Measurements from ENCODE around the gene CLDN12. TPM values are rescaled to one million over a fixed set of nuclear protein-coding genes. Genes with fewer than 3 reads are reported as not detected.

The CLDN12 gene
- 1.4 TPM for total RNA-seq (2013)
- polyA plus RNA-seq (under 1 TPM; 0.32 to 0.99 (median 0.60) TPM), polyA minus RNA-seq (0.40 and 0.69 TPM in 2 replicates), total RNA-seq (0.55 to 8.3 (median 1.1) reads per million in 11 experiments)

GRCh38 chr7:90403174-90404113 lies at the start of gene CLDN12:
TSS of gene CLDN12 (plus strand) at chr7:90403461. CDS start at chr7:90412677, 9,216 bp downstream.
- no peak for TF ChIP-seq CTCF (IDR thresholded peaks at IDR 0.05)
- peak; percentile 51 to 73 (median 64) for DNase-seq
- Mint-ChIP-seq H3K4me3 (peak within 1 kb of the TSS; percentile 91 to 98), H3K9me3 (peaks cover 3 to 13% (median 8%) of the 10 kb centered on the region in 7 donors), H3K27ac (peak within 1 kb of the TSS; percentile 67 to 90 (median 75)), H3K4me1 (peaks cover 16% of the 10 kb centered on the region), H3K27me3 (ENCODE audit: low read depth in 3 of 3) (peaks cover 0 to 5% (median 3%) of the 10 kb centered on the region in 3 donors), H3K36me3 (peaks cover 1 to 4% of the 10 kb centered on the region in 2 donors)
- peak within 1 kb of the TSS; percentile 77 for H2AFZ ChIP-seq (ENCODE audit: insufficient read depth, low read depth, low read length, poor library complexity, severe bottlenecking)
- H3K9me3 ChIP-seq (replicated peaks in 1 of 2; ENCODE audit: control insufficient read depth in 1 of 2, insufficient read depth in 1 of 2, low read length in 2 of 2) = peaks cover 3 to 7% of the 10 kb centered on the region in 2 donors
- H3K4me3 ChIP-seq (replicated peaks in 1 of 3; ENCODE audit: low read depth in 2 of 3, low read length in 3 of 3) = peak within 1 kb of the TSS; percentile 66 to 78 (median 66)
- H3K4me2 ChIP-seq (replicated peaks; ENCODE audit: extremely low read depth, low read length, poor library complexity, severe bottlenecking) = peak within 1 kb of the TSS; percentile 84
- no peaks in the 10 kb centered on the region for H3K79me2 ChIP-seq (ENCODE audit: insufficient read depth, low read length)
- H3K36me3 ChIP-seq (replicated peaks in 1 of 2; ENCODE audit: control insufficient read depth in 1 of 2, insufficient read depth in 2 of 2, low read length in 2 of 2) = no peaks in the 10 kb centered on the region
- peaks cover 0 to 2% of the 10 kb centered on the region in 2 donors for H3K27me3 ChIP-seq (ENCODE audit: control insufficient read depth in 2 of 2, insufficient read depth in 2 of 2, low read length in 2 of 2)
- WGBS (ENCODE audit: insufficient coverage) = under 1% methylated on average over 27 of the region's 35 CpGs
- intact Hi-C loops (cut with micrococcal nuclease) = no loop called here
- peak within 1 kb of the TSS; percentile 55 for H3K9ac ChIP-seq (ENCODE audit: insufficient read depth, low read length, poor library complexity, severe bottlenecking)
- H4K20me1 ChIP-seq (ENCODE audit: insufficient read depth, low read length) = no peaks in the 10 kb centered on the region
- peaks cover 5 to 10% of the 10 kb centered on the region in 2 donors for H3K4me1 ChIP-seq (ENCODE audit: control insufficient read depth in 1 of 2, insufficient read depth in 2 of 2, low read length in 2 of 2)
- H3K27ac ChIP-seq (ENCODE audit: low read depth in 1 of 2, low read length in 2 of 2) = peak within 1 kb of the TSS in 1 of 2 donors; percentile 47

GRCh38 chr7:90383422-90383821 lies 19.8 kb upstream of the CLDN12 start:
- Histone ChIP-seq H3K27me3 (ENCODE audit: control insufficient read depth in 2 of 2, insufficient read depth in 2 of 2, low read length in 2 of 2) (no peaks in the 10 kb centered on the region), H3K79me2 (ENCODE audit: insufficient read depth, low read length) (no peaks in the 10 kb centered on the region), H3K9me3 (replicated peaks in 1 of 2; ENCODE audit: control insufficient read depth in 1 of 2, insufficient read depth in 1 of 2, low read length in 2 of 2) (peaks cover 0 to 6% of the 10 kb centered on the region in 2 donors), H3K4me2 (replicated peaks; ENCODE audit: extremely low read depth, low read length, poor library complexity, severe bottlenecking) (no peak overlapping the region), H3K36me3 (replicated peaks in 1 of 2; ENCODE audit: control insufficient read depth in 1 of 2, insufficient read depth in 2 of 2, low read length in 2 of 2) (peaks cover 82 to 85% of the 10 kb centered on the region in 2 donors), H2AFZ (ENCODE audit: insufficient read depth, low read depth, low read length, poor library complexity, severe bottlenecking) (no peak overlapping the region), H3K4me1 (ENCODE audit: control insufficient read depth in 1 of 2, insufficient read depth in 2 of 2, low read length in 2 of 2) (no peaks in the 10 kb centered on the region), H3K9ac (ENCODE audit: insufficient read depth, low read length, poor library complexity, severe bottlenecking) (no peak overlapping the region), H3K4me3 (replicated peaks in 1 of 3; ENCODE audit: low read depth in 2 of 3, low read length in 3 of 3) (no peak overlapping the region), H4K20me1 (ENCODE audit: insufficient read depth, low read length) (no peaks in the 10 kb centered on the region), H3K27ac (ENCODE audit: low read depth in 1 of 2, low read length in 2 of 2) (no peak overlapping the region)
- H3K27ac Mint-ChIP-seq = no peak overlapping the region
- H3K4me1 Mint-ChIP-seq = no peaks in the 10 kb centered on the region
- no peak for TF ChIP-seq CTCF (IDR thresholded peaks at IDR 0.05)
- H3K4me3 Mint-ChIP-seq = no peak overlapping the region
- intact Hi-C loops (cut with micrococcal nuclease) = no loop called here
- no CpG with 5 or more reads among the region's 1 CpG for WGBS (ENCODE audit: insufficient coverage)
- no peak for DNase-seq
- peaks cover 0 to 11% (median 4%) of the 10 kb centered on the region in 7 donors for H3K9me3 Mint-ChIP-seq
- H3K27me3 Mint-ChIP-seq (ENCODE audit: low read depth in 3 of 3) = no peaks in the 10 kb centered on the region
- H3K36me3 Mint-ChIP-seq = peaks cover 68 to 86% of the 10 kb centered on the region in 2 donors
